Astrocyte (in vitro differentiated cells and primary cell): ENCODE data around the gene GIT1. TPM values are rescaled to one million over a fixed set of nuclear protein-coding genes. Genes with fewer than 3 reads are reported as not detected.

Source experiments
- DNase-seq: peaks from one replicate; pipeline ENCODE4 v3.0.0-alpha.2; 2010; ENCODE audit warnings: low read depth
- FAIRE-seq: peaks from 2 replicates; lab custom pipeline; 2011; peaks lifted over from hg19 to GRCh38; lab: Jason Lieb, UNC
- H2AFZ ChIP-seq: 2 replicates; pipeline ENCODE4 v1.6.0; 2012; ENCODE audit warnings: low read depth, low read length, inconsistent platforms
- H3K27ac ChIP-seq: 2 replicates; pipeline ENCODE4 v1.5.1; 2011; ENCODE audit warnings: low read depth, low read length, inconsistent platforms
- H3K27me3 ChIP-seq: 2 replicates; pipeline ENCODE4 v1.6.0; 2011; ENCODE audit warnings: low read length, inconsistent platforms; ENCODE audit not compliant: insufficient read depth
- H3K36me3 ChIP-seq: 2 replicates; pipeline ENCODE4 v1.5.1; 2011; ENCODE audit warnings: low read length, inconsistent platforms; ENCODE audit not compliant: insufficient read depth
- H3K4me1 ChIP-seq: 2 replicates; pipeline ENCODE4 v1.5.1; 2011; ENCODE audit warnings: low read length, inconsistent platforms; ENCODE audit not compliant: insufficient read depth
- H3K4me2 ChIP-seq: 2 replicates; pipeline ENCODE4 v1.6.0; 2012; ENCODE audit warnings: low read length, inconsistent platforms
- H3K4me3 ChIP-seq: 2 replicates; pipeline ENCODE4 v1.5.1; 2011; ENCODE audit warnings: low read depth, mild to moderate bottlenecking, low read length, inconsistent platforms; ENCODE audit not compliant: insufficient read depth
- H3K79me2 ChIP-seq: 2 replicates; pipeline ENCODE4 v1.6.0; 2012; ENCODE audit warnings: mild to moderate bottlenecking, low read length, inconsistent platforms; ENCODE audit not compliant: insufficient read depth
- H3K9ac ChIP-seq: 2 replicates; pipeline ENCODE4 v1.6.0; 2012; ENCODE audit warnings: mild to moderate bottlenecking, low read length, inconsistent platforms
- H3K9me3 ChIP-seq: 2 replicates; pipeline ENCODE4 v1.5.1; 2012; ENCODE audit warnings: low read depth, mild to moderate bottlenecking, low read length, inconsistent platforms; ENCODE audit not compliant: insufficient read depth
- H4K20me1 ChIP-seq: 2 replicates; pipeline ENCODE4 v1.6.0; 2012; ENCODE audit warnings: low read length, inconsistent platforms; ENCODE audit not compliant: insufficient read depth
- H3K27ac Mint-ChIP-seq: one replicate; pipeline ENCODE4 v1.8.0; 2021; ENCODE audit warnings: mild to moderate bottlenecking, mixed read lengths; ENCODE audit not compliant: unreplicated experiment
- H3K27me3 Mint-ChIP-seq: one replicate; pipeline ENCODE4 v1.8.0; 2021; ENCODE audit warnings: low read depth, mixed read lengths; ENCODE audit not compliant: unreplicated experiment
- H3K36me3 Mint-ChIP-seq: one replicate; pipeline ENCODE4 v1.8.0; 2021; ENCODE audit warnings: low read depth, mixed read lengths; ENCODE audit not compliant: unreplicated experiment
- H3K4me1 Mint-ChIP-seq: one replicate; pipeline ENCODE4 v1.8.0; 2021; ENCODE audit warnings: low read depth, mixed read lengths; ENCODE audit not compliant: unreplicated experiment
- H3K4me3 Mint-ChIP-seq: one replicate; pipeline ENCODE4 v1.8.0; 2021; ENCODE audit warnings: mild to moderate bottlenecking, moderate library complexity, mixed read lengths; ENCODE audit not compliant: unreplicated experiment
- H3K9me3 Mint-ChIP-seq: one replicate; pipeline ENCODE4 v1.8.0; 2021; ENCODE audit warnings: mild to moderate bottlenecking, mixed read lengths; ENCODE audit not compliant: unreplicated experiment
- CTCF ChIP-seq: IDR thresholded peaks from 2 replicates; pipeline ENCODE4 v1.5.1; 2011; ENCODE audit warnings: low read depth, mild to moderate bottlenecking, inconsistent platforms, low read length, moderate library complexity; ENCODE audit not compliant: insufficient read depth
- EZH2 ChIP-seq: IDR thresholded peaks from 2 replicates; pipeline ENCODE4 v1.6.1; 2012; ENCODE audit warnings: mild to moderate bottlenecking, low read length, inconsistent platforms; ENCODE audit not compliant: insufficient read depth
- total RNA-seq: library from RNA; stranded (reverse); gene quantifications from 2 replicates; pipeline ENCODE4 v1.2.1, GENCODE V29; 2021

GIT1 gene
- total RNA-seq, 1 donor from 2014 or later = 52.2 TPM

DNA sequence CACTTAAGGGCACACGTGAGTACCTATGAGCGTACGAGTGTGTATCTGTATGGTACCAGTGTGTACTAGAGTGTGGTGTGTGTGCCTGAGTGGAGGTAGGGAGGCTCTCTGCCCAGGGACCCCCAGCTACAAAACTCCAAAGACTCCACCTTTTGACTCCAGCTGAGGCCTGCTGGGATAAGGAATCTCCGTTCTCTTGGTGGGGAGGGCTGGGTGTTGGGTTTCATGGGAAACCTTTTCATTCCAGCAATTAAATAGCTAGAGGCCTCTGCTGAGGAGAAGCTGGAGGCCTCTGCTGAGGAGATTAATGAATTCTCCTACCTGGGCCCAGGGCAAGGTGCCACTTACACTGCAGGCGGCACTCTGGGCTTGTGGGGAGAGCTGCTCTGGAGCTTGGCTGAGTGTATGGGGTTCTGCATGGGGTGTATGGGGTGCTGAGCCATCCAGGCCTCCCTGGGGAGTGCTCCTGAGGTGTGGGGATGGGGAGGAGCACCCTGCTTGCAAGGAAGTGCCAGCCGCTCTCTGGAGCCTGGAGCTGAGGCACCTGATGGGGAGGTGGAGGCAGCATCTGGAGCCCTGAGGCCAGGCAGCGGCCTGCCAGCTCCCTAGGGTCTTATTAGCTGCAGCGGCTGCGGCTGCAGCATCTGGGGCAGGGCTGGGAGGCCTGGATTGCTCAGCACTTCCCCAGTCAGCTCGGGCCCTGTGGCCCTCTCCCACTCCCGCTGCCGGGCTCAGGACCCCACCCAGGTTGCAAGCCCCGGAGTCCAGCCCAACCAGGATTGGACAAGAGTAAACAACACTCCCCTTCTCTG lies 8.1 kb upstream of the GIT1 start:
- H3K27ac Mint-ChIP-seq = no peak overlapping the region
- DNase-seq (no peak), FAIRE-seq (no peak)
- TF ChIP-seq EZH2 (no peak), CTCF (no peak)
- peaks cover 12% of the 10 kb centered on the region for H3K27me3 ChIP-seq
- no peaks in the 10 kb centered on the region for H3K9me3 ChIP-seq
- peaks cover 15% of the 10 kb centered on the region for H3K4me1 ChIP-seq
- H3K4me1 Mint-ChIP-seq = peaks cover 5% of the 10 kb centered on the region
- no peak overlapping the region for H3K9ac ChIP-seq
- H3K36me3 Mint-ChIP-seq = no peaks in the 10 kb centered on the region
- no peak overlapping the region for H3K4me2 ChIP-seq
- H3K36me3 ChIP-seq = no peaks in the 10 kb centered on the region
- H2AFZ ChIP-seq = no peak overlapping the region
- H4K20me1 ChIP-seq = peaks cover 56% of the 10 kb centered on the region
- no peaks in the 10 kb centered on the region for H3K27me3 Mint-ChIP-seq
- H3K4me3 Mint-ChIP-seq = no peak overlapping the region
- H3K9me3 Mint-ChIP-seq = no peaks in the 10 kb centered on the region
- no peak overlapping the region for H3K27ac ChIP-seq
- no peak overlapping the region for H3K4me3 ChIP-seq
- peaks cover 6% of the 10 kb centered on the region for H3K79me2 ChIP-seq

GRCh38 chr17:29596811-29597210 lies 7.4 kb upstream of the GIT1 start:
- peaks cover 8% of the 10 kb centered on the region for H3K4me1 Mint-ChIP-seq
- no peaks in the 10 kb centered on the region for H3K27me3 Mint-ChIP-seq
- H3K9me3 Mint-ChIP-seq = no peaks in the 10 kb centered on the region
- H3K27ac Mint-ChIP-seq = no peak overlapping the region
- Histone ChIP-seq H3K27me3 (peaks cover 12% of the 10 kb centered on the region), H3K4me2 (no peak overlapping the region), H3K36me3 (no peaks in the 10 kb centered on the region), H3K9me3 (no peaks in the 10 kb centered on the region), H3K9ac (no peak overlapping the region), H3K27ac (no peak overlapping the region), H3K79me2 (peaks cover 6% of the 10 kb centered on the region), H2AFZ (no peak overlapping the region), H3K4me3 (no peak overlapping the region), H4K20me1 (peaks cover 53% of the 10 kb centered on the region), H3K4me1 (peaks cover 22% of the 10 kb centered on the region)
- no peak for TF ChIP-seq EZH2
- TF ChIP-seq CTCF = no peak
- DNase-seq (no peak), FAIRE-seq (no peak)
- H3K4me3 Mint-ChIP-seq = no peak overlapping the region
- H3K36me3 Mint-ChIP-seq = no peaks in the 10 kb centered on the region
